Right lobe of liver (tissue), 4 donors: ENCODE results near the gene CTSA.

Experiments
- POLR2A ChIP-seq: fragments of 450-650 bp; IDR thresholded peaks from one replicate; pipeline ENCODE4 v1.6.1; 2017; ENCODE audit warnings: antibody characterized with exemption, mild to moderate bottlenecking
- TF ChIP-seq, protein P1 (sequence below), 4 donors: fragments of 200-600 bp in 3 of 4; fragments of 450-650 bp in 1 of 4; IDR thresholded peaks; one replicate each; pipeline versions ENCODE4 v1.5.1 to v1.8.0; 2016 to 2022; ENCODE audit warnings: antibody characterized with exemption in 4 of 4, mild to moderate bottlenecking in 2 of 4
- donor health status: DM: no; HTN: no; CAD: no.
- donor health status: DM: no; HTN: no; CAD: no.
- donor health status: DM: no; HTN: yes; CAD: no.

DNA sequence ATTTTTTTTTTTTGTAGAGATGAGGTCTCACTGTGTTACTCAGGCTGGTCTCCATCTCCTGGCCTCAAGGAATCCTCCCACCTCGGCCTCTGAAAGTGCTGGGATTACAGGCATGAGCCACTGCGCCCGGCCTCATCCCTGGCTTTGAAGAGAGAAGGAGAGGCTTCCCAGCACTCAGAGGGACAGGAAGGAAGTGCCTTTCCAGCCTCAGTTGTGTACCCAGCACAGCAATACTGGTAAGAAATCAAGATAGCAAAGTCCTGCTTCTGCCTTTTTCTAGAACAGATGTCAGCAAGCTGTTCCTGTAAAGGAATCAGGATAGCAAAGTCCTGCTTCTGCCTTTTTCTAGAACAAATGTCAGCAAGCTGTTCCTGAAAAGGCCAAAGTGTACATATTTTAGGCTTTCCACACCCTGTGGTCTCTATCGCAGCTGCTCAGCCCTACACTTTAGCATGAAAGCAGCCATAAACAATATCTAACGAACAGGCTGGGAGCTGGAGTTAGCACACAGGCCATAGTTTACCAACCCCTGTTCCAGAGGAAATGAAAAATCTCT is 27.1 kb downstream of the CTSA start:
- TF ChIP-seq, protein P1, sequence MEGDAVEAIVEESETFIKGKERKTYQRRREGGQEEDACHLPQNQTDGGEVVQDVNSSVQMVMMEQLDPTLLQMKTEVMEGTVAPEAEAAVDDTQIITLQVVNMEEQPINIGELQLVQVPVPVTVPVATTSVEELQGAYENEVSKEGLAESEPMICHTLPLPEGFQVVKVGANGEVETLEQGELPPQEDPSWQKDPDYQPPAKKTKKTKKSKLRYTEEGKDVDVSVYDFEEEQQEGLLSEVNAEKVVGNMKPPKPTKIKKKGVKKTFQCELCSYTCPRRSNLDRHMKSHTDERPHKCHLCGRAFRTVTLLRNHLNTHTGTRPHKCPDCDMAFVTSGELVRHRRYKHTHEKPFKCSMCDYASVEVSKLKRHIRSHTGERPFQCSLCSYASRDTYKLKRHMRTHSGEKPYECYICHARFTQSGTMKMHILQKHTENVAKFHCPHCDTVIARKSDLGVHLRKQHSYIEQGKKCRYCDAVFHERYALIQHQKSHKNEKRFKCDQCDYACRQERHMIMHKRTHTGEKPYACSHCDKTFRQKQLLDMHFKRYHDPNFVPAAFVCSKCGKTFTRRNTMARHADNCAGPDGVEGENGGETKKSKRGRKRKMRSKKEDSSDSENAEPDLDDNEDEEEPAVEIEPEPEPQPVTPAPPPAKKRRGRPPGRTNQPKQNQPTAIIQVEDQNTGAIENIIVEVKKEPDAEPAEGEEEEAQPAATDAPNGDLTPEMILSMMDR (IDR thresholded peaks at IDR 0.05) = no peak
- TF ChIP-seq POLR2A = no peak
